ENCODE results near the gene DAG1. TPM values are rescaled to one million over a fixed set of nuclear protein-coding genes. Genes with fewer than 3 reads are reported as not detected.

Gene DAG1
- total RNA-seq, 1 experiment from 2014 or later = 93.0 TPM

GRCh38 chr3:49484471-49484870 is 14.4 kb downstream of the DAG1 start:
- no peak overlapping the region for H2AK5ac ChIP-seq (ENCODE audit: insufficient read length, low read length)
- no peak overlapping the region for H4K5ac ChIP-seq (ENCODE audit: insufficient read length, low read depth, low read length)
- H3T11ph ChIP-seq (ENCODE audit: low read length) = no peak overlapping the region
- no peak overlapping the region for H2BK12ac ChIP-seq (ENCODE audit: insufficient read length, low read depth, low read length)
- no peak for DNase-seq
- no peaks in the 10 kb centered on the region for H3K27me3 ChIP-seq (ENCODE audit: insufficient read depth, low read length)
- no peak overlapping the region for H3K4ac ChIP-seq (ENCODE audit: low read depth, low read length)
- H3K36me3 Mint-ChIP-seq (ENCODE audit: insufficient read depth in 1 of 3, low read depth in 3 of 3) = peaks cover 0 to 25% (median 24%) of the 10 kb centered on the region in 3 experiments; a peak in 5 of 7 replicates
- peaks cover 4% of the 10 kb centered on the region for H4K20me1 ChIP-seq (ENCODE audit: control insufficient read depth, insufficient read depth, insufficient read length)
- H3K23me2 ChIP-seq (ENCODE audit: insufficient read length, low read depth, low read length, poor library complexity, severe bottlenecking) = peaks cover 2% of the 10 kb centered on the region
- H4K8ac ChIP-seq (replicated peaks; ENCODE audit: insufficient read length, low read depth, low read length) = no peak overlapping the region
- no peak overlapping the region for H2BK20ac ChIP-seq (ENCODE audit: low read depth, low read length, poor library complexity, severe bottlenecking)
- TF ChIP-seq CTCF (conservative IDR thresholded peaks at IDR 0.05) = no peak
- H2AFZ ChIP-seq (ENCODE audit: low read length) = no peak overlapping the region
- H2BK5ac ChIP-seq (ENCODE audit: insufficient read length, low read length) = no peak overlapping the region
- H3K4me2 ChIP-seq (ENCODE audit: insufficient read depth, insufficient read length, low read length) = no peak overlapping the region
- H3K23ac ChIP-seq (ENCODE audit: insufficient read length, low read depth, low read length) = no peak overlapping the region
- no peak overlapping the region for H3K4me3 Mint-ChIP-seq
- H3K4me1 Mint-ChIP-seq = peaks cover 10 to 16% of the 10 kb centered on the region in 2 experiments
- no peak overlapping the region for H3K56ac ChIP-seq (ENCODE audit: insufficient read length, low read depth, low read length)
- no peaks in the 10 kb centered on the region for H3K4me1 ChIP-seq (ENCODE audit: insufficient read depth, low read length)
- H3K18ac ChIP-seq (ENCODE audit: insufficient read length, low read depth, low read length) = no peak overlapping the region
- no peak overlapping the region for H4K91ac ChIP-seq (ENCODE audit: insufficient read length, low read depth, low read length)
- H2BK120ac ChIP-seq (ENCODE audit: low read depth, low read length, poor library complexity, severe bottlenecking) = no peak overlapping the region
- no peak overlapping the region for H2BK15ac ChIP-seq (ENCODE audit: low read depth, low read length)
- H3K79me1 ChIP-seq (ENCODE audit: insufficient read depth, low read depth, low read length, poor library complexity, severe bottlenecking) = peaks cover 2% of the 10 kb centered on the region
- peaks cover 9% of the 10 kb centered on the region; the same call in 1 of the 2 replicates for H3K79me2 ChIP-seq (ENCODE audit: insufficient read depth, low read length)
- WGBS (ENCODE audit: extremely low coverage, insufficient read length, low lambda C conversion rate) = no CpG with 5 or more reads among the region's 3 CpGs
- H3K9me3 ChIP-seq (ENCODE audit: control insufficient read depth, low read depth, low read length) = no peaks in the 10 kb centered on the region
- no peak overlapping the region for H3K14ac ChIP-seq (ENCODE audit: insufficient read depth, low read length)
- no peaks in the 10 kb centered on the region for H3K27me3 Mint-ChIP-seq (ENCODE audit: low read depth)
- H3K9ac ChIP-seq (ENCODE audit: extremely low read depth, insufficient read length, low read length) = no peak overlapping the region
- no peaks in the 10 kb centered on the region for H3K9me3 Mint-ChIP-seq
- no peak overlapping the region for H3K27ac ChIP-seq (ENCODE audit: insufficient read length, low read depth, low read length)
- H3K27ac Mint-ChIP-seq = peak overlapping the region in 2 of 3 experiments; percentile 18 to 84; a peak in 2 of 7 replicates

Measured in H9 (cell line).